ENCODE data around the gene OPTC.
A peak's percentile ranks its signal among the peaks of the same experiment; 100 is the strongest.

Gene OPTC

GRCh38 chr1:203490607-203491006, 3.3 kb upstream of the OPTC start:
- DNase-seq (ENCODE audit: insufficient read length, low spot score): no peak
- FAIRE-seq: no peak

- FAIRE-seq: no peak
- no peak for DNase-seq (ENCODE audit: insufficient read length, low spot score)
Observed at GRCh38 chr1:203491664-203492063, 2.3 kb upstream of the OPTC start.

- DNase-seq (ENCODE audit: insufficient read length, low spot score) (no peak), FAIRE-seq (no peak)
Observed at GRCh38 chr1:203492082-203492747, 1.7 kb upstream of the OPTC start.

- FAIRE-seq: no peak
Observed at GRCh38 chr1:203492748-203493130, 1.2 kb upstream of the OPTC start.

GRCh38 chr1:203495845-203496244, 1.9 kb downstream of the OPTC start:
- DNase-seq (ENCODE audit: insufficient read length, low spot score) (no peak), FAIRE-seq (no peak)

More at GRCh38 chr1:203492748-203493130, 1.2 kb upstream of the OPTC start:
- no peak for DNase-seq (ENCODE audit: insufficient read length, low spot score)

- DNase-seq (ENCODE audit: insufficient read length, low spot score): no peak
Observed at GRCh38 chr1:203497269-203497777, 3.4 kb downstream of the OPTC start.

GRCh38 chr1:203499643-203500278, 5.8 kb downstream of the OPTC start:
- FAIRE-seq (no peak), DNase-seq (ENCODE audit: insufficient read length, low spot score) (no peak)

More at GRCh38 chr1:203497269-203497777, 3.4 kb downstream of the OPTC start:
- FAIRE-seq: no peak

GRCh38 chr1:203500279-203500678, 6.3 kb downstream of the OPTC start:
- no peak for FAIRE-seq
- DNase-seq (ENCODE audit: insufficient read length, low spot score): no peak

GRCh38 chr1:203503836-203504235, 9.9 kb downstream of the OPTC start:
- FAIRE-seq (no peak), DNase-seq (ENCODE audit: insufficient read length, low spot score) (no peak)

- DNase-seq (ENCODE audit: insufficient read length, low spot score): peak; percentile 87
Observed at GRCh38 chr1:203504400-203505250, 10.7 kb downstream of the OPTC start.

GRCh38 chr1:203505526-203506204, 11.7 kb downstream of the OPTC start:
- DNase-seq (ENCODE audit: insufficient read length, low spot score) (no peak), FAIRE-seq (no peak)

More at GRCh38 chr1:203504400-203505250, 10.7 kb downstream of the OPTC start:
- FAIRE-seq: peak; percentile 90

GRCh38 chr1:203506858-203507626, 13.1 kb downstream of the OPTC start:
- DNase-seq (ENCODE audit: insufficient read length, low spot score) (no peak), FAIRE-seq (no peak)

GRCh38 chr1:203507759-203508158, 13.8 kb downstream of the OPTC start:
- DNase-seq (ENCODE audit: insufficient read length, low spot score) (no peak), FAIRE-seq (no peak)

GRCh38 chr1:203508463-203509073, 14.6 kb downstream of the OPTC start:
- DNase-seq (ENCODE audit: insufficient read length, low spot score) (no peak), FAIRE-seq (no peak)

- FAIRE-seq (no peak), DNase-seq (ENCODE audit: insufficient read length, low spot score) (no peak)
Observed at GRCh38 chr1:203509135-203509534, 15.2 kb downstream of the OPTC start.

- FAIRE-seq (no peak), DNase-seq (ENCODE audit: insufficient read length, low spot score) (no peak)
Observed at GRCh38 chr1:203511513-203511912, 17.6 kb downstream of the OPTC start.

- FAIRE-seq (no peak), DNase-seq (ENCODE audit: insufficient read length, low spot score) (no peak)
Observed at GRCh38 chr1:203511930-203512329, 18.0 kb downstream of the OPTC start.

GRCh38 chr1:203512517-203512847, 18.5 kb downstream of the OPTC start:
- FAIRE-seq (no peak), DNase-seq (ENCODE audit: insufficient read length, low spot score) (no peak)

- FAIRE-seq (no peak), DNase-seq (ENCODE audit: insufficient read length, low spot score) (no peak)
Observed at GRCh38 chr1:203512848-203513584, 19.1 kb downstream of the OPTC start.

Data from GM19239 (cell line).